Fibroblast of lung (primary cell): ENCODE data around the gene JMJD1C. TPM values are rescaled to one million over a fixed set of nuclear protein-coding genes. Genes with fewer than 3 reads are reported as not detected.

ENCODE experiments used
- DNase-seq, 2 donors: peaks; one replicate each; pipeline versions ENCODE4 v3.0.0 to v3.0.0-alpha.2; 2010; ENCODE audit warnings: low read depth in 2 of 2
- H2AFZ ChIP-seq: 2 replicates; pipeline ENCODE4 v1.5.1; 2012; ENCODE audit warnings: low read length, control low read depth, inconsistent platforms
- H3K27ac ChIP-seq: 2 replicates; pipeline ENCODE4 v1.5.1; 2011; ENCODE audit warnings: low read length, control low read depth; ENCODE audit not compliant: insufficient read depth
- H3K27me3 ChIP-seq: 2 replicates; pipeline ENCODE4 v1.5.1; 2011; ENCODE audit warnings: mild to moderate bottlenecking, low read length; ENCODE audit not compliant: control insufficient read depth, insufficient read depth
- H3K36me3 ChIP-seq: 2 replicates; pipeline ENCODE4 v1.5.1; 2011; ENCODE audit warnings: low read length; ENCODE audit not compliant: control insufficient read depth, insufficient read depth
- H3K4me1 ChIP-seq: 2 replicates; pipeline ENCODE4 v1.5.1; 2011; ENCODE audit warnings: low read length; ENCODE audit not compliant: control insufficient read depth, insufficient read depth; ENCODE audit errors: extremely low read depth
- H3K4me2 ChIP-seq: 2 replicates; pipeline ENCODE4 v1.5.1; 2011; ENCODE audit warnings: low read length, control low read depth; ENCODE audit not compliant: insufficient read depth; ENCODE audit errors: extremely low read depth
- H3K4me3 ChIP-seq, 4 experiments: fragments of 200-600 bp in 1 of 4; sonication (generic) in 1 of 4; replicated peaks in 1 of 4; 2 replicates each; pipeline ENCODE4 v1.5.1; 2011 to 2016; ENCODE audit warnings: low read length in 4 of 4, low read depth in 3 of 4, mild to moderate bottlenecking in 3 of 4, control low read depth in 2 of 4, inconsistent platforms in 1 of 4, mixed read lengths in 1 of 4; ENCODE audit not compliant: insufficient read depth in 1 of 4; ENCODE audit errors: control extremely low read depth in 1 of 4
- H3K79me2 ChIP-seq: 2 replicates; pipeline ENCODE4 v1.5.1; 2012; ENCODE audit warnings: mild to moderate bottlenecking, low read length, inconsistent platforms; ENCODE audit not compliant: control insufficient read depth, insufficient read depth
- H3K9ac ChIP-seq: 2 replicates; pipeline ENCODE4 v1.5.1; 2011; ENCODE audit warnings: mild to moderate bottlenecking, low read length, control low read depth; ENCODE audit not compliant: insufficient read depth
- H3K9me3 ChIP-seq: 2 replicates; pipeline ENCODE4 v1.5.1; 2012; ENCODE audit warnings: low read depth, low read length; ENCODE audit not compliant: control insufficient read depth, insufficient read depth
- H4K20me1 ChIP-seq: 2 replicates; pipeline ENCODE4 v1.5.1; 2011; ENCODE audit warnings: low read length; ENCODE audit not compliant: control insufficient read depth, insufficient read depth; ENCODE audit errors: extremely low read depth
- CTCF ChIP-seq, 2 donors: IDR thresholded peaks in 1 of 2; conservative IDR thresholded peaks in 1 of 2; 1 replicate in 1 of 2; 2 replicates in 1 of 2; pipeline ENCODE4 v1.5.1; 2011 to 2012; ENCODE audit warnings: low read length in 2 of 2, control low read depth in 1 of 2, inconsistent platforms in 1 of 2, low read depth in 1 of 2, mild to moderate bottlenecking in 1 of 2
- EZH2 ChIP-seq: IDR thresholded peaks from 2 replicates; pipeline ENCODE4 v1.5.1; 2012; ENCODE audit warnings: low read length, control low read depth, mild to moderate bottlenecking; ENCODE audit errors: missing control alignments
- polyA plus RNA-seq, 2 donors: library from polyadenylated mRNA; depleted of rRNA in 1 of 2; stranded (reverse) in 1 of 2; unstranded in 1 of 2; fragments of >200 nt; gene quantifications; 2 replicates each; pipeline ENCODE4 v1.2.1, GENCODE V29; 2011 to 2012; ENCODE audit warnings: missing spikeins in 1 of 2
- total RNA-seq: library from RNA; depleted of rRNA; stranded (reverse); fragments of >200 nt; gene quantifications from 2 replicates; pipeline ENCODE4 v1.2.1, GENCODE V29; 2014

The JMJD1C gene
- total and polyA plus RNA-seq, 2 donors (not counting 1 experiment from before 2014, with no cell fraction given): 39.9 to 67.0 TPM

- no peaks in the 10 kb centered on the region for H4K20me1 ChIP-seq
- H3K79me2 ChIP-seq: peaks cover 47% of the 10 kb centered on the region
- H3K9ac ChIP-seq: no peak overlapping the region
- H3K27me3 ChIP-seq: no peaks in the 10 kb centered on the region
- no peaks in the 10 kb centered on the region for H3K4me1 ChIP-seq
- no peak for DNase-seq
- H3K27ac ChIP-seq: no peak overlapping the region
- no peak overlapping the region for H3K4me2 ChIP-seq
- no peak overlapping the region for H3K4me3 ChIP-seq
- H2AFZ ChIP-seq: no peak overlapping the region
- no peaks in the 10 kb centered on the region for H3K9me3 ChIP-seq
- TF ChIP-seq CTCF (conservative IDR thresholded peaks at IDR 0.05 in 1 of 2, IDR thresholded peaks at IDR 0.05 in 1 of 2; ENCODE audit: low read depth in 1 of 2, low read length in 2 of 2) (no peak), EZH2 (no peak)
- H3K36me3 ChIP-seq: no peaks in the 10 kb centered on the region
Observed at GRCh38 chr10:63478564-63478963, 12.8 kb upstream of the JMJD1C start.

GRCh38 chr10:63477927-63478326 is 12.2 kb upstream of the JMJD1C start:
- H3K9me3 ChIP-seq: no peaks in the 10 kb centered on the region
- H2AFZ ChIP-seq: no peak overlapping the region
- TF ChIP-seq EZH2 (no peak), CTCF (conservative IDR thresholded peaks at IDR 0.05 in 1 of 2, IDR thresholded peaks at IDR 0.05 in 1 of 2; ENCODE audit: low read depth in 1 of 2, low read length in 2 of 2) (no peak)
- no peak overlapping the region for H3K27ac ChIP-seq
- no peak overlapping the region for H3K4me2 ChIP-seq
- no peaks in the 10 kb centered on the region for H3K4me1 ChIP-seq
- no peak overlapping the region for H3K9ac ChIP-seq
- no peaks in the 10 kb centered on the region for H3K36me3 ChIP-seq
- no peak overlapping the region for H3K4me3 ChIP-seq
- H4K20me1 ChIP-seq: no peaks in the 10 kb centered on the region
- H3K79me2 ChIP-seq: peaks cover 51% of the 10 kb centered on the region
- no peaks in the 10 kb centered on the region for H3K27me3 ChIP-seq
- no peak for DNase-seq

- H4K20me1 ChIP-seq: no peaks in the 10 kb centered on the region
- DNase-seq: no peak
- TF ChIP-seq EZH2 (no peak), CTCF (conservative IDR thresholded peaks at IDR 0.05 in 1 of 2, IDR thresholded peaks at IDR 0.05 in 1 of 2; ENCODE audit: low read depth in 1 of 2, low read length in 2 of 2) (no peak)
Observed at GRCh38 chr10:63474488-63474887, 8.7 kb upstream of the JMJD1C start.

More at GRCh38 chr10:63474488-63474887, 8.7 kb upstream of the JMJD1C start:
- H3K27me3 ChIP-seq: no peaks in the 10 kb centered on the region
- H3K36me3 ChIP-seq: no peaks in the 10 kb centered on the region
- H2AFZ ChIP-seq: no peak overlapping the region
- no peak overlapping the region for H3K9ac ChIP-seq
- no peak overlapping the region for H3K4me2 ChIP-seq
- peaks cover 50% of the 10 kb centered on the region for H3K79me2 ChIP-seq
- H3K4me3 ChIP-seq: no peak overlapping the region
- H3K4me1 ChIP-seq: no peaks in the 10 kb centered on the region
- no peaks in the 10 kb centered on the region for H3K9me3 ChIP-seq
- no peak overlapping the region for H3K27ac ChIP-seq
